Endothelial cell of umbilical vein (primary cell): ENCODE results near the gene SRGAP1. TPM values are rescaled to one million over a fixed set of nuclear protein-coding genes. Genes with fewer than 3 reads are reported as not detected.

Experiments used
- BruUV-seq: library from RNA; stranded (reverse); fragments of 400-500 nt; replicated peaks from 2 replicates; lab custom pipeline; 2021; lab: Mats Ljungman, UMichigan
- CTCF ChIA-PET: fragments of 300-600, 350-600 bp; sonication (Branson Sonifier 250); formaldehyde crosslinking; loops from one replicate; lab custom pipeline; 2021; ENCODE audit warnings: antibody characterized with exemption, inconsistent platforms; lab: Charles Lee
- POLR2A ChIA-PET: fragments of 300-600, 350-600 bp; sonication (Branson Sonifier 250); formaldehyde crosslinking; loops from one replicate; lab custom pipeline; 2021; ENCODE audit warnings: antibody characterized with exemption, inconsistent platforms; lab: Charles Lee
- DNase-seq: peaks from one replicate; pipeline ENCODE4 v3.0.0-alpha.2; 2011; ENCODE audit warnings: low read depth, low spot score
- FAIRE-seq: peaks from 2 replicates; lab custom pipeline; 2011; peaks lifted over from hg19 to GRCh38; lab: Jason Lieb, UNC
- H2AFZ ChIP-seq: 2 replicates; pipeline ENCODE4 v1.6.0; 2012; ENCODE audit warnings: low read depth, low read length, control low read depth, inconsistent platforms
- H3K27ac ChIP-seq: 2 replicates; pipeline ENCODE4 v1.5.1; 2011; ENCODE audit warnings: low read depth, mild to moderate bottlenecking, control low read depth, low read length, moderate library complexity; ENCODE audit not compliant: insufficient read depth
- H3K27me3 ChIP-seq, 2 experiments: 2 replicates each; pipeline versions ENCODE4 v1.6.0 to v1.6.1; 2011; ENCODE audit warnings: low read length in 2 of 2, mixed read lengths in 1 of 2; ENCODE audit not compliant: control insufficient read depth in 2 of 2, insufficient read depth in 2 of 2
- H3K36me3 ChIP-seq, 2 experiments: 2 replicates in 1 of 2; 3 replicates in 1 of 2; pipeline ENCODE4 v1.5.1; 2011; ENCODE audit warnings: low read length in 2 of 2, mild to moderate bottlenecking in 1 of 2, moderate library complexity in 1 of 2; ENCODE audit not compliant: control insufficient read depth in 2 of 2, insufficient read depth in 2 of 2; ENCODE audit errors: extremely low read depth in 1 of 2
- H3K4me1 ChIP-seq: 3 replicates; pipeline ENCODE4 v1.5.1; 2011; ENCODE audit warnings: mild to moderate bottlenecking, low read length; ENCODE audit not compliant: control insufficient read depth, insufficient read depth; ENCODE audit errors: extremely low read depth
- H3K4me2 ChIP-seq: 2 replicates; pipeline ENCODE4 v1.6.1; 2011; ENCODE audit warnings: low read length, control low read depth, mixed read lengths; ENCODE audit not compliant: insufficient read depth
- H3K4me3 ChIP-seq, 3 experiments: fragments of 200-600 bp in 1 of 3; sonication (generic), shearing (Covaris generic) in 1 of 3; replicated peaks in 1 of 3; 2 replicates each; pipeline ENCODE4 v1.5.1; 2011 to 2016; ENCODE audit warnings: control low read depth in 3 of 3, low read length in 3 of 3, mild to moderate bottlenecking in 2 of 3, inconsistent platforms in 1 of 3, low read depth in 1 of 3, moderate library complexity in 1 of 3; ENCODE audit not compliant: insufficient read depth in 1 of 3
- H3K79me2 ChIP-seq: 2 replicates; pipeline ENCODE4 v1.6.0; 2012; ENCODE audit warnings: low read length, inconsistent platforms; ENCODE audit not compliant: control insufficient read depth, insufficient read depth
- H3K9ac ChIP-seq: replicated peaks from 2 replicates; pipeline ENCODE3; 2011; ENCODE audit warnings: low read length, control low read depth; ENCODE audit not compliant: insufficient read depth; ENCODE audit errors: extremely low read depth
- H3K9me1 ChIP-seq: replicated peaks from 3 replicates; pipeline ENCODE4 v1.6.0; 2011; ENCODE audit warnings: mild to moderate bottlenecking, low read length; ENCODE audit not compliant: control insufficient read depth, insufficient read depth; ENCODE audit errors: extremely low read depth
- H3K9me3 ChIP-seq: replicated peaks from 2 replicates; pipeline ENCODE4 v1.5.1; 2012; ENCODE audit warnings: low read length, inconsistent platforms; ENCODE audit not compliant: control insufficient read depth, insufficient read depth
- H4K20me1 ChIP-seq: replicated peaks from 2 replicates; pipeline ENCODE3; 2011; ENCODE audit warnings: mild to moderate bottlenecking, low read length; ENCODE audit not compliant: control insufficient read depth, insufficient read depth; ENCODE audit errors: extremely low read depth
- CTCF ChIP-seq, 2 donors: IDR thresholded peaks; 1 replicate in 1 of 2; 2 replicates in 1 of 2; pipeline ENCODE4 v1.5.1; 2011; ENCODE audit warnings: low read length in 2 of 2, mild to moderate bottlenecking in 2 of 2, moderate library complexity in 2 of 2, control low read depth in 1 of 2, inconsistent platforms in 1 of 2, low read depth in 1 of 2; ENCODE audit not compliant: insufficient read depth in 1 of 2; ENCODE audit errors: extremely low read depth in 1 of 2
- EZH2 ChIP-seq: IDR thresholded peaks from 2 replicates; pipeline ENCODE4 v1.6.1; 2012; ENCODE audit warnings: borderline replicate concordance, low read depth, mild to moderate bottlenecking, moderate library complexity, low read length, inconsistent platforms; ENCODE audit not compliant: severe bottlenecking
- FOS ChIP-seq: IDR thresholded peaks from 2 replicates; pipeline ENCODE4 v1.6.1; 2011; ENCODE audit warnings: mild to moderate bottlenecking, low read length, moderate library complexity, borderline replicate concordance; ENCODE audit not compliant: insufficient read depth
- GATA2 ChIP-seq: IDR thresholded peaks from 2 replicates; pipeline ENCODE4 v1.7.0; 2011; ENCODE audit warnings: low read depth, mild to moderate bottlenecking, moderate library complexity, mixed read lengths, low read length; ENCODE audit not compliant: insufficient read length, insufficient read depth
- JUN ChIP-seq: IDR thresholded peaks from 2 replicates; pipeline ENCODE4 v1.6.1; 2011; ENCODE audit warnings: borderline replicate concordance, low read depth; ENCODE audit not compliant: insufficient read length, insufficient read depth
- MAX ChIP-seq: IDR thresholded peaks from 2 replicates; pipeline ENCODE4 v1.6.1; 2011; ENCODE audit not compliant: insufficient read depth, insufficient read length
- MYC ChIP-seq: IDR thresholded peaks from one replicate; pipeline ENCODE4 v1.6.1; 2011; ENCODE audit warnings: mild to moderate bottlenecking, low read depth, low read length
- POLR2A ChIP-seq: IDR thresholded peaks from 2 replicates; pipeline ENCODE4 v1.6.1; 2012; ENCODE audit warnings: low read depth, mild to moderate bottlenecking, control low read depth, low read length
- POLR2AphosphoS5 ChIP-seq: IDR thresholded peaks from 2 replicates; pipeline ENCODE4 v1.6.1; 2012; ENCODE audit warnings: low read depth, mild to moderate bottlenecking, control low read depth, low read length, moderate library complexity; ENCODE audit not compliant: insufficient read depth
- dilution Hi-C: fragments of 300-500 bp; cut with MboI; formaldehyde crosslinking; loops from one replicate; pipeline ENCODE4 v1.15.0; 2019; ENCODE audit warnings: low sequenced_read_pairs; ENCODE audit not compliant: extremely low pct_ligation_motif_present
- intact Hi-C: fragments of 100-400 bp; cut with micrococcal nuclease; formaldehyde crosslinking; loops from one replicate; pipeline ENCODE4 v1.10.0; 2022
- polyA plus RNA-seq, 4 experiments: library from polyadenylated mRNA; depleted of rRNA in 3 of 4; stranded (reverse) in 3 of 4; unstranded in 1 of 4; fragments of >200 nt; gene quantifications; 2 replicates each; pipeline versions ENCODE4 v1.2.1 to v1.2.3, GENCODE V29; 2011 to 2012; ENCODE audit warnings: missing spikeins in 1 of 4
- total RNA-seq: library from RNA; stranded (reverse); gene quantifications from 2 replicates; pipeline ENCODE4 v1.2.3, GENCODE V29; 2021

Gene SRGAP1
- total and polyA plus RNA-seq, 2 donors (not counting 3 experiments of a cell fraction or from before 2014, with no cell fraction given) = 4.9 to 16.3 TPM

DNA sequence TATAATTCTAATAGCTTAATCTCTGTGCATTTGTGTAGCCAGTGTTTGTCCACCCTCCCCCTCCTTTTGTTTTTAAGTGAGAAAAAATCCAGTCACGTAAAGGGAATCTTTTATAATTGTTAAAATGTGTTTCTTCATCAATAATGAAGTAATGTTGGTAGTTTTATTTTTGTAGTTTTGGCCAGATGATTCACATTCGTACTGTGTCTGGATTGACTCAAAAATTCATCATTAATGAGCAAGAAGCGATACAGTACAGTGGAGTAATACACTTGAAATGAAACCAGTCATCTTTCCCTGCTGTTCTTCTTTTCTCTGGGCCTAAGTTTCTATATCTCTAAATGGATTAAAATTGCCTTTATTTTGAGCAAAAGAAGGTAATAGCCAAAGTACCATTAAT, 86.5 kb downstream of the SRGAP1 start:
- H3K9ac ChIP-seq = no peak overlapping the region
- H3K79me2 ChIP-seq = no peaks in the 10 kb centered on the region
- H3K9me1 ChIP-seq = no peaks in the 10 kb centered on the region
- TF ChIP-seq EZH2 = no peak
- no peak for TF ChIP-seq MAX
- no peak for TF ChIP-seq FOS
- TF ChIP-seq CTCF (IDR thresholded peaks at IDR 0.05; ENCODE audit: extremely low read depth in 1 of 2, insufficient read depth in 1 of 2, low read depth in 1 of 2, low read length in 2 of 2) = no peak
- no peak for TF ChIP-seq MYC
- TF ChIP-seq POLR2A = no peak
- no peak for TF ChIP-seq POLR2AphosphoS5
- TF ChIP-seq JUN = no peak
- TF ChIP-seq GATA2 = no peak
- no peak for FAIRE-seq
- no peak overlapping the region for H3K4me3 ChIP-seq
- ChIA-PET CTCF (interaction anchor here (1.0 to 1.9 kb wide), 3 partner anchors 10 to 16 kb away, joined by 3 to 10 read pairs (median 3); no protein-coding TSS in a partner anchor), POLR2A (no interaction called here)
- H3K27me3 ChIP-seq = no peaks in the 10 kb centered on the region
- no peak overlapping the region for H3K27ac ChIP-seq
- H3K4me1 ChIP-seq = peaks cover 13% of the 10 kb centered on the region
- BruUV-seq = no TSS peak
- H3K36me3 ChIP-seq = no peaks in the 10 kb centered on the region
- no peaks in the 10 kb centered on the region for H3K9me3 ChIP-seq
- no peak for DNase-seq
- H3K4me2 ChIP-seq = no peak overlapping the region
- intact Hi-C loops (no loop called here), dilution Hi-C loops (no loop called here)
- no peaks in the 10 kb centered on the region for H4K20me1 ChIP-seq
- no peak overlapping the region for H2AFZ ChIP-seq
